HG02870 (cell line): ENCODE results near the gene ABHD17C.

Experiments used
- ATAC-seq: cut with Tn5 transposase; IDR thresholded peaks from one replicate; pipeline ENCODE4 v1.9.1; 2021; ENCODE audit warnings: mild to moderate bottlenecking, moderate library complexity; ENCODE audit not compliant: unreplicated experiment

The ABHD17C gene

GRCh38 chr15:80689294-80689693 is 5.8 kb upstream of the ABHD17C start:
- no peak for ATAC-seq

- ATAC-seq = no peak
Observed at GRCh38 chr15:80689716-80690115, 5.4 kb upstream of the ABHD17C start.

GRCh38 chr15:80691575-80691974 is 3.5 kb upstream of the ABHD17C start:
- no peak for ATAC-seq

DNA sequence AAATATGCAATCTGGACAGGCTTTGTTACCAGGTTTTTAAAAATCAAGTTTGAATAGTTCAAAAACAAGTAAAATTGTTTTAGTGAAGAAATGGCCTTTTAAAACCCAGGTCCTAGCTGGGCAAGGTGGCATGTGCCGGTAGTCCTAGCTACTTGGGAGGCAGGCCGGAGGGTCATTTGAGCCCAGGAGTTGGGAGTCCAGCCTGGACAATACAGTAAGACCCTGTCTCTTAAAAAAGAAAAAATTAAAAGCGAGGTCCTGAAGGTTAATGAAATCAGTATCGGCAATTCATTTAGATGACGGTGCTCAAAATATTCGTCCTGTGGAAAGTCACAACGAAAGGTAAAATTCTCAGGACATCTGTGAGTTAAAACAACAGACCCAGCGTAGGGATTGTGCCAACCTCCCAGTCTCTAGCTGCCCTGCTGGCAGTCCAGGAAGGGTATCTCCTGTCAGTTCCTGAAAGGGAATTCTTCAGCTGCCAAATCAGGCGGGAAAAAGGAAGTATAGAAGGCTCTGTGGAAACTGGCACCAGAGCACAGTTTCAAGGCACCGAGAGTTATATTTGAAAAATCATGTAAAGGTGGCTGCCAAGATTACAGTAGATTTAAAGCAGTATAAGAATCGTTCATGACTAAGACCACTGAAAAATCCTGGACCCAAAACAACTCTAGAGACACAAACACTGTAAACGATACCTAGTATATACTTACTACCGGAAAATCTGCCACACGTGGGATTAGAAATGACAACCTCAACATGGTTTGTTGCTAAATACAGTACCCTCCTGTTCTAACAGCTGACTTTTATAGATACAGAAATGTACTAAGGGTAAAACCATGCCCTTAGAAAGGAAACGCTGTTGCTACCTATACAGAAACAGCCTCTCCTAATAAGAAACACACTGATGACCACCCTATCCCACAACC is 1.2 kb upstream of the ABHD17C start:
- ATAC-seq = no peak

DNA sequence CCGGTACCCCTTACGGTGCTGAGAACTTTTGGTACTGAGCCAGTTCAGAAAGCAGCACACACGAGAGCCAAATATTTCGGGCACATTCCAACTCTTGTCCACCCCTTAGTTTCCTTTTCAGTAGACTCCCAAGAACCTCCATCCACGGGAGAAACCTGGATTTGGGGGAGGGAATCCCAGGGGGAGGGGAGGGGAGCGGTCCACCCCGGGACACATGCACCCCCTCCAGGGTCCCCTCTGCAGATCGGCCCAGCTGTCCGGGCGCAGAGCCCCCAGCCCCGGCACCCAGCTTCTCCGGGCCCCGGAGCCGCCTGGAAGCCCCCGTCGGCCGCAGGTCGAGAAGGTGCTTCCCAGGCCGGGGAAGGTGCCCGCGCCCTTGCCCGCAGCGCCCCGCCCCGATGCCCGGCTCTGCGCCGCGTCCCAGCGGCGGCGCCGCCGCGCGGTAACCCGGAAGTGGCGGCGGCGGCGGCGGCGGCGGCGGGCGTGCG is 455 bp upstream of the ABHD17C start:
- no peak for ATAC-seq

DNA sequence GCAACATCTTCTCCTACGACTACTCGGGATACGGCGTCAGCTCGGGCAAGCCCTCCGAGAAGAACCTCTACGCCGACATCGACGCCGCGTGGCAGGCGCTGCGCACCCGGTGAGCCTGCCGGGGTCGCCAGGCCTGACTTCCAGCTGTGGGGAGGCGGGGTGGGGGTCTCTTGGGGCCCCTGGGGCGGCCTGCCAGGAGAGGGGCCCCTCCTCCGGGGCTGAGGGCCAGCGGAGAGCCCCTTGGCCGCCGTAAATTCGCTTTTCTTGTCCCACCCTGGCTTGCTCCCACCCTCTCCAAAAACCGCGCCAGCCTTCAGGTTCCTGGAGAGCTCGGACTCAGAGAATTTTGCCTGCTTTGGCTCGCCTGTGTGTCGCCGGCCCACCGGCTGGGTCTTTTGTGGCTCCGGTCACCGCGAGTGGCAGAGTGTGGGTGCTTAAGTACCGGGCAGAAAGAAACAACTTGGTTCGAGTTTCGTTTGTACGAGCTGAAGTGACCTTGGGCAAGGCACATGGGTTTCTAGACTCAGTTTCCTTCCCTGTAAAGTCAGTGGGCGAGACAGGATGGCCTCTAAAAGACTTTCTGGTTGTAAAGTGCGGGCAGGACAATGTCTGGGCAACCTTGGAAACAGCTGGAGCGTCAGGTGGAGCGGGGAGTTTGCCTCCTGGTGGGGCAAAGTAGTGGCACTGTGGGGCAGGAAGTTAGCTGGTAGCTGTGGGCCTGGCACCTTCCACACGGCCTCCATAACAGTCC is 976 bp downstream of the ABHD17C start:
- ATAC-seq = no peak

DNA sequence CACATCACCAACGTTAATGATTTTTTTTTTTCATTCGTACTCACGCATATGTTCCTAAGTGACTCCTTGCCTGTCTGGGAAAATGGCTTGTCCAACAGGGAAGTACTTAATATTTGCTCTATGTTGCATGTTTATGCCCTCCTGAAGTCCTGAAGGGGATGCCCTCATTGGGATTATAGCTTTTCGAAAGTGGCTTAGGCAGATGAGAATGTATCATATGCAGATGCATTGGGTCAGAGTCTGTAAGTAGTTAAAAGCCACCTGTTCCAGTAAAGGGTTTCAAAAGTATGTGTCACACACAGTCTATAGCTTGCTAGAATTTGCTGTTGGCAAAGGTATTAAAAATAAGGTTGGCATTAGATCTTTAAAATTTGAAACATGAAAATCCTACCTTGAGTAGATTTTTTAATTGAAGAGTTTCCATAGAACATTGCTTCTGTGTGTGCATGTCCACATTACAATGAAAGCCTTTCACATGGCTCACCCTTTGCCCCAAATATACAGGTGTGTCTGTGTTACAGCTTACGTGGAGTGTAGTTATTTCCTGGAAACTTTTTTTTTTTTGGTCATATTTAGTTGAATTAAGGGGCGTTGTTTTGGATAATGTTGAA is 2.1 kb downstream of the ABHD17C start:
- no peak for ATAC-seq

DNA sequence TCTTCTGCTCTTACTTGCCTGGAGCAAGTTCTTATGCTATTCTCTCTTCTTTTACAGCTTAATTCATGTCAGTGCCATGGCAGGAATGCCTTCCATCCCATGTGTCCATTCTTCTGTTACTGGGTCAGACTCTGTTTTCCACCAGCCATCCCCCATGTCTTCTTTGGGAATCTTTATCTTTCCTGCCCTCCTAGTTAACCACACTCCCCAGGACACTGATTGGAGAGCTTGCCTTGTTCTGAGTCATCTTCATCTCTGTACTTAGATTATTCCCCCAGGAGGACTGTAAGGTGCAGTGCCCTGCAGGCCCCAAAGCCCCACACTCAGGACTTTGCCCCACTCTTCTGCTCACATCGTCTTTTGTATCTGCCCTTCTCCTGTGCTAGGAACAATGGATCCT is 3.6 kb downstream of the ABHD17C start:
- no peak for ATAC-seq

DNA sequence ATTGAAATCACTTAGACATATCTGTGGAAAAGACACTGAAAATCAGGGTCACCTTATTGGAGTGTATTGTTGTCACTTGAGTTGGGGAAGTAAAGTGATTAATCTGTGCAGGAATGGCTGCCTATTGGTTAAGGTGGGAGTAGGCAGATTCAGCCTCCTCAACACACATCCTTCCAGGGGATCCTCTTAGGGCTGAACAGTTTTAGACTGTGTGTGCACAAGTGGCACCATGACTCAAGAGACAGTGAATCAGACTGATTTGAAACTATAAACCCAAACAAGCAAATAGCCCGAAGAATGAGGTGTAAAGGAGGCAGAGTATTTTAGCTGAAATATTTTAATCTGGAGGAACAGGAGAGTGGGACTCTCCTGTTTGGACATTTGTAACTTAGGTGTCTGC is 4.9 kb downstream of the ABHD17C start:
- no peak for ATAC-seq

DNA sequence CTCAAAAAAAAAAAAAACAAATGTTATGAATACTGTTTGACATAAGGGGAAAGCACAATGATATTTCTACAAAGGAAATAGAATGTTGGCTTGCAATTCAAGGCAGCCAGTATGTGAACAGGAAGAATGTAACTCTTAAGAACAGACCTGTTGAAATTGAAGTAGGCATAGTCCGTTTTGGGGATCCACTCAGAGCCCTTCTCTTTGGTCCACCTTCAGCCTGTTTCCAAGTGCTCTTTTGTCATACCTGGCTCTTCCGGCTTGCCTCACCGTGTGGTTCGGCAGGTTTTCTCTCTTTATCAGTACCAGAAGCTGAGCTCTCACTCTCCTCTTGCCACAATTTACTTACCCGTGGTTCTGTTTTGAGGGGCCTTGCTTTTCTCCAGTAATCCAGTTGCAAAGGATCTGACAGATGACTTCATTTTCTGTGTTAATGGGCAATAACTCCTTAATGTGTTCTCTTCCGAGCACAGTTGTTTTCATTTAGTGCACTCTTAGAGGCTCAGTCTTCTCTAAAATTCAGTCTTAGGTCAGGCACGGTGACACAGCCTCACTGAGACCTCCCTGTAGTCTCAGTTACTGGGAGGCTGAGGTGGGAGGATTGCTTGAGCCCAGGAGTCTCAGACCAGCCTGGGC is 6.7 kb downstream of the ABHD17C start:
- ATAC-seq = no peak

GRCh38 chr15:80703081-80703480 is 8.0 kb downstream of the ABHD17C start:
- no peak for ATAC-seq

DNA sequence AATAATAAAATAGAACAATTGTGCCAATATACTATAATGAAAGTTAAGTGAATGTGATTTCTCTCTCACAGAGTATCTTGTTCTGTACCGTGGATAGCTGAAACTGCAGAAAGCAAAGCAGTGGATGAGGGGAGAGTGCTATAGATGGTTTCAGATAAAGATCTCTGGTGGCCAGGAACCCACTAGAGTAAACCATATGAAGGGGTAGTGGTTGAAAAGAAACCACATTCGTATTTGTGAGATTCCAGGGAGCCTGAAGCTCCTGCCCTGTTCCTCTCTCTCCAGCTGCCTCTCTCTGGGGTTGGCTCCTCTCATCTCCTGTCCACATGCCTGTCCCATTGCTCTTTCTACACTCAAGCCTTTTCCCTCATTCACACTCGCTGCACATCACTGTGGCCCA is 8.9 kb downstream of the ABHD17C start:
- no peak for ATAC-seq

DNA sequence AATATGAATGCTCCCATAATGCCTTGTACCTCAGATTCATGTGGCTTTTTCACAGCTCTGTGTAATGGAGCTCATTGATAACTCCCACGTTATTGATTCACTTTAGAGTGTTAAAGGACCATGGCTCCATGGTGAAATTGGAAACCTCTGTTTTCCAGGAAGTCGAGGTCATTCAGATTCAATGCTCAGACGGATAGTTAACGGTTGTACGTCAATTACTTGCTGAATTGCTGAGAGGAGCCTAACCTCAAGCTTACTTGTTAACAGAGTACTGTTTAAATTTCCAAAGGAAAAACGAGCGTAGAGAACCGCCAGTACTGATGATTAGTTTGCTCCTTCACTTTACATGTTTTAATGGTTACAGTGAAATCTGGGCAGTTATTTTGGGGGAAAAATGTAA is 11.1 kb downstream of the ABHD17C start:
- no peak for ATAC-seq

DNA sequence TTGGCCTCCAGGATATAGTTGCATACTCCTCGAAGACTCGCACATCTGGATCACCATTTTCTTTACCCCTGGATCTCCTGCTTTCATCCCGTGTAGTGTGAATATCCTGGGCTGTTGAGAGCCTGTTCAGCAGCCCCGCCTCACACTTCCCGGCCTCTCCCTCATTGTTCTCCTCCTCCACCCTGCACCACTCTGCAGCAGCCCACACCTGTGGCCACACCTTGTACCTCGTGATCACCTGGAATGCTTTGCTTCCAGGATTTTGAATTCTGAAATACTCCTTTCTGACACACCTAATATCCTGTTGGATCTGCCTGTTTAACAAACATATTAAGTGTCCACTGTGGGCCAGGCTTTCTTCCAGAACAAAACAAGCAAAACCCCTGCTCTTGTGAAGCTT is 14.4 kb downstream of the ABHD17C start:
- no peak for ATAC-seq

- no peak for ATAC-seq
Observed at GRCh38 chr15:80710635-80711554, 15.8 kb downstream of the ABHD17C start.

- ATAC-seq = no peak
Observed at GRCh38 chr15:80711886-80712285, 16.8 kb downstream of the ABHD17C start.

DNA sequence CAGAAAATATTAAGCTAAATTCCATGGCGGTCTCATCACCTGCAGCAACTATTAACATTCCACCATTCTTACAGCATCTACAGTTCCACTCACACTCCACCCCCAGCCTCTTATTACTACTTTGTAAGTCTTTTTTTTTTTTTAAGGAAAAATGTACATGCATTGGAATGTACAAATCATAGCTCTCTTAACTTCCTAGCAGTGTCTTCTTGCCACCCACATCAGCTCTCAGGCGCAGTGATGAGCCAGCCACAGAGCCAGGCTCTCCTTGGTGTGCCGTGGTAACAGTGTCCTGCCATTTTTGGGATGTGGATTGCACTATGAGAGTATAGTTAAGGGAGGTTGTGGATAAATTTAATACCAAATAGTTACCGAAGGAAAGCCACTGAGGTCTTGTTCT is 17.8 kb downstream of the ABHD17C start:
- ATAC-seq = no peak

DNA sequence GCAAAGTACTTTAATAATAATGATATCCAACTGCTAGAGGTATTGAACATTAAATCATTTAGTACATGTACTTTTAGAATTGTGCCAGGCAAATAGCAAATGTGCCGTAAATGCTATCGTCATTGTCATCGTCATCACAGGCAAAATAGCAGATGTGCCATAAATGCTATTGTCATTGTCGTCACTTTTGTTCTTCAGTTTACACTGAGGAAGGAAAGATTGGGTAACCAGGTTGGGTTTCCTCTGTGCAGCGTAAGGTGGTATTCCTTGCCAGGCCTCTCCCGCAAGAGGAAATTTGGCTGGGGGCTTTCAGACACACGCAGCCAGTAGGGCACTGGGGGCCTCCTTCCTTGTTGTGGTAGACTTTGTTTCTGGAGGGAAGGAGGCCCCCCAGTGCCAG is 26.4 kb downstream of the ABHD17C start:
- no peak for ATAC-seq

- ATAC-seq = no peak
Observed at GRCh38 chr15:80722811-80723210, 27.7 kb downstream of the ABHD17C start.

DNA sequence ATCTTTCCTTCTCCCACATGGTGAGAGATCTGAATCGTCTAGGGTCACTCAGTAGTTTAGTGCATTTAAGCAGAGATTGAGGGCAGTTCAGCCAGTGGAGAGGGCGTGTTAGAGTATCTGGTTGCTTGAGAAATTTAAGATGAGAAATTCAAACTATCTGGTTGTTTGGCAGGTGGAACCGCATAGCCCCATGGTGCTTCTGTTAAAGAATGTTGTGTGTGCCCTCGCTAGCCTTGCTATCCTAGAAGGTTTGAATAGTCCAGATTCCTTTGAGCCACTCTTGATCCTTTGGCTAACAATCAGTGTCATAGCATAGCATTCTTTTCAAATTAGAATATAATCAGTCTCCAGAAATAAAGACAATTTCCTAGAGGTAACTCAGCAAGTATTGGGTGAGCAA is 32.1 kb downstream of the ABHD17C start:
- ATAC-seq = no peak
